Uterus (tissue), 2 donors: ENCODE measurements around the gene CD7.

Experiments used
- CTCF ChIP-seq, 4 experiments: fragments of 200-600 bp in 2 of 4; fragments of 450-650 bp in 2 of 4; sonication (generic) in 2 of 4; IDR thresholded peaks; one replicate each; pipeline ENCODE4 v1.5.1; 2016 to 2019; ENCODE audit warnings: antibody characterized with exemption in 4 of 4, mild to moderate bottlenecking in 2 of 4, moderate library complexity in 1 of 4
- POLR2A ChIP-seq, 2 donors: fragments of 450-650 bp; IDR thresholded peaks; one replicate each; pipeline ENCODE4 v1.6.1; 2016; ENCODE audit warnings: antibody characterized with exemption in 2 of 2, mild to moderate bottlenecking in 1 of 2, moderate library complexity in 1 of 2

- no peak for TF ChIP-seq CTCF (IDR thresholded peaks at IDR 0.05)
- TF ChIP-seq POLR2A (IDR thresholded peaks at IDR 0.05): no peak
Observed at GRCh38 chr17:82304826-82305726, 12.3 kb downstream of the CD7 start.
